ENCODE results near the gene GNPDA1. TPM values are rescaled to one million over a fixed set of nuclear protein-coding genes. Genes with fewer than 3 reads are reported as not detected.

The GNPDA1 gene
- total RNA-seq, 1 donor from 2014 or later: 89.8 TPM

GRCh38 chr5:141986072-141986471, 26.8 kb downstream of the GNPDA1 start:
- H3K27me3 ChIP-seq: no peaks in the 10 kb centered on the region
- no peaks in the 10 kb centered on the region for H3K79me2 ChIP-seq (ENCODE audit: low read depth)
- Mint-ChIP-seq H3K9me3 (no peaks in the 10 kb centered on the region), H3K27ac (no peak overlapping the region), H3K4me3 (no peak overlapping the region), H3K4me1 (no peaks in the 10 kb centered on the region), H3K36me3 (peaks cover 19% of the 10 kb centered on the region), H3K27me3 (ENCODE audit: insufficient read depth, low read depth) (no peaks in the 10 kb centered on the region)
- H3F3A ChIP-seq (ENCODE audit: low read depth): no peaks in the 10 kb centered on the region
- no peak overlapping the region for H2AFZ ChIP-seq (replicated peaks)
- no peak overlapping the region for H3K4me3 ChIP-seq
- H4K20me1 ChIP-seq (ENCODE audit: low read depth): no peaks in the 10 kb centered on the region
- no peak overlapping the region for H3K27ac ChIP-seq
- no peak overlapping the region for H3K9ac ChIP-seq
- peaks cover 10% of the 10 kb centered on the region for H3K36me3 ChIP-seq
- no peak for TF ChIP-seq EZH2phosphoT487 (IDR thresholded peaks at IDR 0.05)
- TF ChIP-seq CTCF (IDR thresholded peaks at IDR 0.05): no peak
- no peak for TF ChIP-seq EZH2 (IDR thresholded peaks at IDR 0.05)
- DNase-seq (ENCODE audit: low spot score): no peak
- no peaks in the 10 kb centered on the region for H3K4me1 ChIP-seq
- H3K4me2 ChIP-seq: no peak overlapping the region
- no peaks in the 10 kb centered on the region for H3K9me3 ChIP-seq (ENCODE audit: low read depth)

- Mint-ChIP-seq H3K9me3 (no peaks in the 10 kb centered on the region), H3K27me3 (ENCODE audit: insufficient read depth, low read depth) (no peaks in the 10 kb centered on the region), H3K27ac (no peak overlapping the region), H3K36me3 (peaks cover 24% of the 10 kb centered on the region), H3K4me1 (no peaks in the 10 kb centered on the region), H3K4me3 (no peak overlapping the region)
- Histone ChIP-seq H3F3A (ENCODE audit: low read depth) (no peaks in the 10 kb centered on the region), H3K9me3 (ENCODE audit: low read depth) (no peaks in the 10 kb centered on the region), H3K36me3 (peaks cover 10% of the 10 kb centered on the region), H3K27me3 (no peaks in the 10 kb centered on the region), H3K4me2 (no peak overlapping the region), H3K4me3 (no peak overlapping the region), H3K79me2 (ENCODE audit: low read depth) (no peaks in the 10 kb centered on the region), H3K4me1 (no peaks in the 10 kb centered on the region), H3K9ac (no peak overlapping the region), H4K20me1 (ENCODE audit: low read depth) (no peaks in the 10 kb centered on the region), H2AFZ (replicated peaks) (no peak overlapping the region), H3K27ac (no peak overlapping the region)
- no peak for DNase-seq (ENCODE audit: low spot score)
- TF ChIP-seq EZH2 (IDR thresholded peaks at IDR 0.05) (no peak), CTCF (IDR thresholded peaks at IDR 0.05) (no peak)
These were observed 30.2 kb downstream of the GNPDA1 start for GRCh38 chr5:141982626-141983025.

- Histone ChIP-seq H3K79me2 (ENCODE audit: low read depth) (no peaks in the 10 kb centered on the region), H4K20me1 (ENCODE audit: low read depth) (no peaks in the 10 kb centered on the region), H3K4me3 (no peak overlapping the region), H3K36me3 (peaks cover 5% of the 10 kb centered on the region), H3K27ac (no peak overlapping the region), H3K27me3 (no peaks in the 10 kb centered on the region), H3K9ac (no peak overlapping the region), H3K9me3 (ENCODE audit: low read depth) (no peaks in the 10 kb centered on the region), H3K4me2 (no peak overlapping the region), H3K4me1 (no peaks in the 10 kb centered on the region), H2AFZ (replicated peaks) (no peak overlapping the region), H3F3A (ENCODE audit: low read depth) (no peaks in the 10 kb centered on the region)
- Mint-ChIP-seq H3K4me1 (no peaks in the 10 kb centered on the region), H3K36me3 (peaks cover 22% of the 10 kb centered on the region), H3K9me3 (no peaks in the 10 kb centered on the region), H3K27me3 (ENCODE audit: insufficient read depth, low read depth) (no peaks in the 10 kb centered on the region), H3K27ac (no peak overlapping the region), H3K4me3 (no peak overlapping the region)
- TF ChIP-seq EZH2phosphoT487 (IDR thresholded peaks at IDR 0.05): no peak
- no peak for TF ChIP-seq CTCF (IDR thresholded peaks at IDR 0.05)
- no peak for TF ChIP-seq EZH2 (IDR thresholded peaks at IDR 0.05)
- no peak for DNase-seq (ENCODE audit: low spot score)
These were observed 34.4 kb downstream of the GNPDA1 start for GRCh38 chr5:141978389-141978788.
